Mesodermal cell (in vitro differentiated cells): ENCODE data around the gene MIER2.

Experiments
- H3K27ac ChIP-seq: 2 replicates; pipeline ENCODE4 v1.7.0; 2013; ENCODE audit warnings: mild to moderate bottlenecking, low read depth, low read length, moderate library complexity; ENCODE audit not compliant: severe bottlenecking
- H3K36me3 ChIP-seq: 2 replicates; pipeline ENCODE4 v1.7.1; 2013; ENCODE audit warnings: mild to moderate bottlenecking, low read length, moderate library complexity; ENCODE audit not compliant: control insufficient read depth, insufficient read depth
- H3K4me1 ChIP-seq: one replicate; pipeline ENCODE4 v1.7.1; 2013; ENCODE audit warnings: mild to moderate bottlenecking, low read length; ENCODE audit not compliant: insufficient read depth, control insufficient read depth, poor library complexity, severe bottlenecking
- H3K4me3 ChIP-seq: 2 replicates; pipeline ENCODE4 v1.7.0; 2013; ENCODE audit warnings: low read length, control low read depth, mild to moderate bottlenecking; ENCODE audit not compliant: insufficient read depth, poor library complexity, severe bottlenecking; ENCODE audit errors: extremely low read depth
- H3K9me3 ChIP-seq: 2 replicates; pipeline ENCODE4 v1.7.1; 2013; ENCODE audit warnings: mild to moderate bottlenecking, low read length, moderate library complexity; ENCODE audit not compliant: control insufficient read depth
- WGBS, 2 experiments: methylation state at CpG; one replicate each; pipeline ENCODE4 v1.1.5; 2013; ENCODE audit warnings: missing lambda C conversion rate in 2 of 2; ENCODE audit not compliant: insufficient coverage in 2 of 2; 5-methylcytosine and 5-hydroxymethylcytosine counted together

The MIER2 gene

DNA sequence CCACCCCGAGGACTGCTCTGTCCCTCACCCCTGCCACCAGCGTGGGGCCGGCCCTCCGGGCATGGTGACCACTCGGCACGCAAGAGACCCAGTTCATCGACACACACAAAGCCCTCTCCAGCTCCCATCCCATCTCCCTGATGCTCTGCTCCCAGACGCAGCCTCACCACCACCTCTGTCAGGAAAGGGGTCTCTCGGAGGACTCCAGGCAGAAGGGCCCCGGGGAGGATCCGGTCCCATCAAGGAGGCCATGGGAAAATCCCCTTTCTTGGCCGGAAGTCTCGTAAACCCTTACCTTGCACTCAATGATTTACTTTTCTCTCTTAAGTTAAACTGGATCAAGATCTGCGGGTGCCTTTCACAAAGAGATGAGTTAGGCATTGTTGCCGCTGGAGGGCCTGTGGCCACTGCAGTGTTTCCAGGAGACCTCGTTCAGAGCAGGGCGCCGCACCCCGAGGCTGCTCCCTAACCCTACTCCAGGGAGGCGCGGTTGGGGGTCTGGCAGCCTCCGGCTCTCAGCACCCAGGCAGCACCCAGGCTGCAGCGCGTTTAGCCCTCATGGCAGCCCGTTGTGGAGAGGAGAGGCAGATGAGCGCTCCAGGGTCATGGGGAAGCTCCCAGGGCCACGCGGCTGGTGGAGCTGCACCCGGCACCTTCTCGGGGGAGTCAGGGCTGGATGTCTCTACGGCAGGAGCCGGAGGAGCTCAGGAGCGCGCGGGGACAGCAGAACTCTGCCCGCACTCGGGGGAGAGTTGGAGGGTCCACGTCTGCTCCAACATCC, 33.4 kb upstream of the MIER2 start:
- H3K27ac ChIP-seq, result no peak overlapping the region
- H3K4me1 ChIP-seq, result no peaks in the 10 kb centered on the region
- WGBS, 2 experiments, result 88% methylated on average over 30 to 32 of the region's 38 CpGs
- H3K36me3 ChIP-seq, result no peaks in the 10 kb centered on the region
- H3K9me3 ChIP-seq, result no peaks in the 10 kb centered on the region
- no peak overlapping the region for H3K4me3 ChIP-seq

DNA sequence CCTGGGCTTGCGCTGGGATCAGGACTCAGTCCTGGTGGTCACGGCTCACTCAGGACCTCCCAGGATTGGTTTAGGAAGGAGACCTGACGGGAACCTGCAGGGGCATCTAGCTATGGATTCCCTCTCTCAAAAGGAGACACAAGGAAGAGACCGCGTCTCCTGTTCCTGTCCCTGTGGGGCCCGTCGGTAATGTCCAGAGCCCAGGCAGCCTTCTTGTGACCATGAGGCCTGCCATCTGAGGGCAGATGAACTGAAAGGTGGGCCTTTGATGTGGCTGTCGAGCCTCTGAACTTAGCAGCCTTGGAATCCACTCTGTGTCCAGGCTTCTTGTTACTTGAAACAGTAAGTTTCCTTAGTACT, 31.5 kb upstream of the MIER2 start:
- no peaks in the 10 kb centered on the region for H3K9me3 ChIP-seq
- H3K27ac ChIP-seq, result no peak overlapping the region
- H3K4me1 ChIP-seq, result no peaks in the 10 kb centered on the region
- H3K36me3 ChIP-seq, result no peaks in the 10 kb centered on the region
- no peak overlapping the region for H3K4me3 ChIP-seq
- WGBS, 2 experiments, result 93 to 96% methylated on average over 6 to 7 of the region's 8 CpGs

DNA sequence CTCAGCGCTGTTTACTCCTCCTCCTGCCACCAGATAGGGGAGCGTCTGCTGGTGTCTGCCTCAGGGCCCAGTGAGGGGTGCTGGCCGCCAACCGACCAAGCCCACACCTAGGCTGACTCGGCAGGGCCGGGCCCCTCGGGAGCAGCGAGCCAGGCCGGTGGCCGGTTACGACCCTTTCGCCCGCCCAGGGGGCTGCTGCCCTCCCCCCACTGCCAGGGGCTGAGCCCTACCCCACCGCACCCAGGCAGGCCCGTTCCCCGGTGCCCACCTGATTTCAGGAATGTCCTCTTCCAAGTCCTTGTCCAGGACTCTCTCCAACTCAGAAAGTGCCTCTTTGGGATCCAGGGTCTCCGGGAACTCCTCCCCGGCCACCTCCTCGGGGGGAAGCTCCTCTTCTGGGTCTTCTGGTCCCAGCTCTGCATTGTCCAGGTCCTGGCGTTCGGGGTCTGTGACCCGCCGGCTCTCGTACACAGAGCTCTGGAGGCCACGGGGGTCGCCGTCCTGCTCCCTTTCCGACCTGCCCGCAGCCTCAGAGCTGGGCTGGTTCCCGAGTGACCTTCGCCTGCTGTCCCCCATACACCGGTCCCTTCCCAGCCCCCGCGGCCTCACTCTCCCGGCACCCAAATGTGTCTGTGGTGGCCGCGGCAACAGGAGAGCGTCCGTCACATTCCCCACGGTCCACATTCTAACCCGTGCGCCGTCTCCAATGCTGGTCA, 31.0 kb upstream of the MIER2 start:
- H3K4me1 ChIP-seq, result no peaks in the 10 kb centered on the region
- H3K9me3 ChIP-seq, result no peaks in the 10 kb centered on the region
- WGBS, 2 experiments, result 90 to 93% methylated on average over 39 to 40 of the region's 43 CpGs
- H3K4me3 ChIP-seq, result no peak overlapping the region
- no peaks in the 10 kb centered on the region for H3K36me3 ChIP-seq
- no peak overlapping the region for H3K27ac ChIP-seq

DNA sequence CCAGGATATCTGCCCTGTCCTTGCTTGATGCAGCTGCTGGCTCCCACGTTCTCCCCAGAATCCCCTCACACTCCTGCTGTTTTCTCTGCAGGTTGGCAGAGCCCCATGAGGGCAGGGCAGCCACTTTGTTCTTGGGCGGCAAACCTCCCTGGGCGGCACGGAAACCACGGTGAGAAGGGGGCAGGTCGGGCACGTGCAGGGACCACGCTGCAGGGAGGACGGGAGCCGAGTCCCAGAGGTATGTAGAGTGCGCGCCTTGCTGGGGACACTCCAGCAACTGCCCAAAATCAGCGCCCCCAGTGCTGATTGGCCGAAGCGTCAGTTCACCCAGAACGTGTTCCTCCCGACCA, 30.3 kb upstream of the MIER2 start:
- no peak overlapping the region for H3K4me3 ChIP-seq
- H3K36me3 ChIP-seq, result no peaks in the 10 kb centered on the region
- 88 to 89% methylated on average over 15 to 16 of the region's 17 CpGs for WGBS, 2 experiments
- H3K4me1 ChIP-seq, result no peaks in the 10 kb centered on the region
- no peak overlapping the region for H3K27ac ChIP-seq
- no peaks in the 10 kb centered on the region for H3K9me3 ChIP-seq

DNA sequence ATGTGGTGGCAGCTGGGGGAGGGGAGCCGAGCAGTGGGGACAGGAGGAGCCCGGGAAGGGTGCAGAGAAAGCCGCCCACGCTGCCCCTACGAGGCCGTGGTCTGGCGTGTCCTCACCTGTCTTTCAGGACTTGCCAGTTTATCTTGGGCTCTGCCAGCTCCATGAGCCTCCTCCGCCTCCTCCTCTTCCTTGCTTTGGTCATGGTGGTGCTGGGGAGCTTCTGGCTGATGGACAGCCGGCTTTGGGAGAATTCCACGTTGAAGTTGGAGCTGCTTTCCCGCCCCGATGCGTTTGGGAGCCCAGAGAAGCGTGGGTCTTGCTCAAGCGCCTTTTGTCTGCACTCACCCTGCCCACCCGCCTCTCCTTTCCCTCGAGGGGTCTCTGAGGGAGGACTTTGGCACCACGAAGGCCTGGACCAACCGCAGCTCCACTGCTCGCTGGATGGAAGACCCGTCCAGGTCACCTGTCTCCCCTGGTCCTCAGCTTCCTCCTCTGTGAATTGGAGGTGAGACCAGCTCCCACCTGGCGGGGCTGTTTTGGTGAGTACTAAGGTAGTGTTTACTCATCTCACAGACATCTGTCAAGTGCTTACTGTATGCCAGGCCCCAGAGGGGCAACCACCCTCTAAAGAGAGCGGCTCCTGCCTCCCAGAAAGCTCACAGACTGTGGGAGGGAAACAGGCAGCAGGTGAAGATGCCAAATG, 29.7 kb upstream of the MIER2 start:
- Histone ChIP-seq H3K36me3 (no peaks in the 10 kb centered on the region), H3K4me1 (no peaks in the 10 kb centered on the region), H3K9me3 (no peaks in the 10 kb centered on the region), H3K4me3 (no peak overlapping the region), H3K27ac (no peak overlapping the region)
- WGBS, 2 experiments, result 86 to 90% methylated on average over 16 to 20 of the region's 23 CpGs

DNA sequence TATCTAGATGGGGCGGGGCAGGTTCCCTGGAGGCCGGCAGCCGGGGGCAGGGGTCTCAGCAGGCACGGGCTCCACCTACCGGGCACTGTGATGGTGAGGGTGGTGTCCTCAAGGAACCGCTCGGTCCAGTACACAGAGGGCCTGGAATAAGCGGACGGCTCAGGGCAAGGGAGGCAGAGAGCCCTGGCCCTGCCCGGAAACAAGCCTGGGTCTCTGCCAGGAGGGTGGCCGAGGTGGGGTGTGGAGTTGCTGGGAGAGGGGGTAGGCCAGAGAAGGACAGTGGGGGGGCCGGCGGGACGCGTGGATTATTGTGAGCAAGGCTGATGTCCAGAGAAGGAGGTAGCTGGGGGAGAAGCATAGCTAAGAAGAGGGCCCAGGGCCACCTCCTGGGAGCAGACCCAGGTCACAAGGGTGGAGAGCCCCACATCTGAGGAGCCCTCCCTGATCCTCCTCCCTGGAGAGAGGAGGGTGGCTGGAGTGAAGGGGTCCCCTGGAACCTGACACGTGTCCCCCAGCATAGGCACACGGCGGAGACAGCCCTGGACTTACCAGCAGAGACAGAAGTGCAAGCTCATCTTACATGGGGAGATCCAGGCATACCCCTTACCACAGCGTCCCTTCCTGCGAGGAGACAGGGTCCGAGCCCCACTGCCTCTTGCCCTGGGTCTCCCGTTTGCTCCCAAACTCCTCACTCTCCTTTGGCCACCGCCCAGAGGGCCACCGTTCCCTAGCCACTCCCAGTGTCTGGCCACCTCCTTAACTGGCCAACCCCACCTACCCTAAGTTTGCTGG, 29.0 kb upstream of the MIER2 start:
- Histone ChIP-seq H3K9me3 (no peaks in the 10 kb centered on the region), H3K36me3 (no peaks in the 10 kb centered on the region), H3K4me3 (no peak overlapping the region), H3K4me1 (no peaks in the 10 kb centered on the region), H3K27ac (no peak overlapping the region)
- WGBS, 2 experiments, result 88 to 92% methylated on average over 9 to 20 of the region's 24 CpGs

DNA sequence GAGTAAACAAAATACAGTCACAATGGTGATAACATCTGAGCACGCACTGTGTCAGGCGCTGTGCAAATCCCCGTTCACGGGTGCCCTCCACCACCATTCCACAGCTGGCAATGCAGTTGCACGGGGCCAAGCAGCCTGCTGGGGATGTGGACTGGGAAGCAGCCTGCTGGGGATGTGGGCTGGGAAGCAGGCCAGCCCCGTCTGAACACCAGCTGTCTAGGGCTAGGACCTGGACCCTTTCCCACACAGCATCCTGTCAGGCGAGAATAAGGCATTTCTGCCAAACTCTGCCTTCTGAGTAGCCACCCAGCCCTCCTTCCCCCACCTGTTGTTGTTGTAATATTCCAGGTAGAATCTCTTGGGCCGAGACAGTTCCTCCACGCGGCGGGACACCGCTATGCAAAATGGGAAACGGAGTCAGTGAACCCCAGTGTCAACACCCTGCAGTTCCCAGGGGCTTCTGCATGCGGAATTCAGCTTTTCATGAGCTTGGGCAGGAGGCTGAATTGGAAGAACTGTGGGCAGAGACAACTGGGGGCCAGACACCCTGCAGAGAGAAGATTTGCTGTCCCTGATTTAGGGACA, 27.8 kb upstream of the MIER2 start:
- Histone ChIP-seq H3K4me1 (no peaks in the 10 kb centered on the region), H3K4me3 (no peak overlapping the region), H3K27ac (no peak overlapping the region), H3K36me3 (no peaks in the 10 kb centered on the region), H3K9me3 (no peaks in the 10 kb centered on the region)
- WGBS, 2 experiments, result 85 to 96% methylated on average over 10 to 14 of the region's 14 CpGs

DNA sequence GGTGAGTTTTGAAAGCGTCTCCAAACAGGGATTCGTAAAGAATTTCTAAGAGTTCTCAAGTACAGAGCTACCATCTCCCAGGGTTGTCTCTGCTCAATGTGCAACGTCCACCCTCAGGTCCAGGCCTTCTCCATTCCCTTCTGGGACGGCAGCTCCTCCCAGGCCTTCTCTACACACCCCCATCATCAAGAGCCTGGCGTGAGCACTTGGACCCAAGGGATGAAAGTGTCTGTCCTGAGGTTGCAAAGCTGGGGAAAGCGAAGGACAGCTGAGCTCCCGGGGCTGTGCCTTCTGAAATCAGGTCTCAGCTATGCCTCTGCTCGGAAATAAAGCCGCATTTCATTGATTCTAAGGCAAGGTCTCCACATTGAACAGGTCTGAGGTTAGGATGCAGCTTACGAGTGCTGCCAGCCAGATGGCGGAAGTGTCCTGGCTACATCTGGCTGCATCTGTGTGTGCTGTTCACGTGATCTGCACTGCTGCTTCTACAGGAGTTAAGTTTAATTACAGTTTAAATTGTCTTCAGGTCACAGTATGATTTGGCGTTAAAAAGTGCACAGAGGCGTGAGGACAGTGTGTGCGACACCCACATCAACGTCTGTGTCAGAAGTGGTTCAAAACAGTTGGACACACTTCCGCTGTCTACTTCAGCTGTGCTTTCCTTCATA, 27.0 kb upstream of the MIER2 start:
- H3K27ac ChIP-seq, result no peak overlapping the region
- no peak overlapping the region for H3K4me3 ChIP-seq
- H3K9me3 ChIP-seq, result no peaks in the 10 kb centered on the region
- WGBS, 2 experiments, result 82 to 87% methylated on average over 14 of the region's 17 CpGs
- no peaks in the 10 kb centered on the region for H3K36me3 ChIP-seq
- no peaks in the 10 kb centered on the region for H3K4me1 ChIP-seq

DNA sequence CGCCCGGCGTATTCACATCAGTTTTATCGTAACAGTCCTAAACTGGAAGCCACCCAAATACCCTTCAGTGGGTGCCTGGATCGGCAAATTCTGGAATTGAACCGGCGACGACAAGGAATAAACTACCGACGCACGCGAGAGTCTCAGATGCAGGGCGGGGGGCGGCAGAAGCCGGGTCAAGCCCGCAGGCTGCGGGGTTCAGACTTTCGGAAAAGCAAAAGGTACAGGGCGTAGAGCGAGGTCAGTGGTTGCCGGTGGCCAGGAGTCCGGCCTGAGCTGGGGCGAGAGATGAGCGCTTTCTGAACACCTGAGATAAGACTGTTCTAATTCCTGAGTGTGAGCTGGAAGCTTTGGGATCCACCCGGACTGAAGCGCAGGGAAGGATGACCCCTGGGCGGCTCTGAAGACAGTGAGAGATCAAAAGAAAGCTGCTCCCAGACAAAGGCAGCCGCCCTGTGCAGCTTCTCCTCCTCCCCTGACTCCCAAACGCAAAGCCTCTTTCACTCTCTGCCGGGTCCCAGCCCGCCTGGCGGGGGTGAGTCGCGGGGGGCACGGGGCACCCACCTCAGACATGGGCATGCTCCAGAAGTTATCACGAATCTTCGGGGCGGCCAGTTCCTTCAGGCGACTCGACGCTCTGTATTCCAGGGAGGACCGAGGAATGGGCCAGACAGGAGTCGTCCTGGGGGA, 26.2 kb upstream of the MIER2 start:
- Histone ChIP-seq H3K27ac (no peak overlapping the region), H3K4me3 (no peak overlapping the region), H3K9me3 (no peaks in the 10 kb centered on the region), H3K4me1 (no peaks in the 10 kb centered on the region), H3K36me3 (no peaks in the 10 kb centered on the region)
- WGBS, 2 experiments, result 92 to 94% methylated on average over 32 to 41 of the region's 43 CpGs
